Ishikawa (cell line): ENCODE data around the gene EXD2.

Experiments used
- CEBPB ChIP-seq: IDR thresholded peaks from 2 replicates; pipeline ENCODE4 v1.6.1; 2012
- CREB1 ChIP-seq: IDR thresholded peaks from 2 replicates; pipeline ENCODE4 v1.6.1; 2012; ENCODE audit warnings: low read depth
- EGR1 ChIP-seq: IDR thresholded peaks from 2 replicates; pipeline ENCODE4 v1.6.1; 2012
- EP300 ChIP-seq: IDR thresholded peaks from 2 replicates; pipeline ENCODE4 v1.6.1; 2012; ENCODE audit warnings: borderline replicate concordance
- RAD21 ChIP-seq: IDR thresholded peaks from 2 replicates; pipeline ENCODE4 v1.6.1; 2012; ENCODE audit warnings: low read depth
- TAF1 ChIP-seq: IDR thresholded peaks from 2 replicates; pipeline ENCODE4 v1.6.1; 2012; ENCODE audit warnings: low read depth, mild to moderate bottlenecking
- TCF12 ChIP-seq: IDR thresholded peaks from 2 replicates; pipeline ENCODE4 v1.6.1; 2012; ENCODE audit warnings: low read depth
- TEAD4 ChIP-seq: IDR thresholded peaks from 2 replicates; pipeline ENCODE4 v1.6.1; 2012
- YY1 ChIP-seq: IDR thresholded peaks from 2 replicates; pipeline ENCODE4 v1.6.1; 2012; ENCODE audit warnings: low read depth
- ZBTB7A ChIP-seq: IDR thresholded peaks from 2 replicates; pipeline ENCODE4 v1.6.1; 2012; ENCODE audit warnings: low read depth
- TF ChIP-seq, protein P1 (sequence below): IDR thresholded peaks from 2 replicates; pipeline ENCODE4 v1.6.1; 2012
- TF ChIP-seq, protein P2 (sequence below): IDR thresholded peaks from 2 replicates; pipeline ENCODE4 v1.6.1; 2012; ENCODE audit warnings: low read depth, mild to moderate bottlenecking
- TF ChIP-seq, protein P3 (sequence below): IDR thresholded peaks from 2 replicates; pipeline ENCODE4 v1.6.1; 2012

DNA sequence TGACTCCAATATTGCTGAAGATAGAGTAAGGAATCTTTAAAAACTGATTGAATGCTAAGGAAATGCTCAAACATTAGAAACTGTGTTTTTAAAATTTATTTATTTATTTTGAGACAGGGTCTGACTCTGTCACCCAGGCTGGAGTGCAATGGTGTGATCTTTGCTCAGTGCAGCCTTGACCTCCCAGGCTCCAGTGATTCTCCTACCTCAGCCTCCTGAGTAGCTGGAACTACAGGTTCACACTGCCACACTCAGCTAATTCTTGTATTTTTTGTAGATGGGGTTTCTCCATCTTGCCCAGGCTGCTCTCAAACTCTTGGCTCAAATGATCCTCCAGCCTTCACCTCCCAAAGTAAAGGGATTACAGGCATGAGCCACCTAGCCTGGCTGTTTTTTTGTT is 35.1 kb upstream of the EXD2 start:
- TF ChIP-seq CEBPB (no peak), EP300 (no peak), YY1 (no peak), ZBTB7A (no peak), TEAD4 (no peak), CREB1 (no peak), RAD21 (no peak), TAF1 (no peak), TCF12 (no peak), EGR1 (no peak)
- TF ChIP-seq, protein P1, sequence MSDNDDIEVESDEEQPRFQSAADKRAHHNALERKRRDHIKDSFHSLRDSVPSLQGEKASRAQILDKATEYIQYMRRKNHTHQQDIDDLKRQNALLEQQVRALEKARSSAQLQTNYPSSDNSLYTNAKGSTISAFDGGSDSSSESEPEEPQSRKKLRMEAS = no peak
- TF ChIP-seq, protein P2, sequence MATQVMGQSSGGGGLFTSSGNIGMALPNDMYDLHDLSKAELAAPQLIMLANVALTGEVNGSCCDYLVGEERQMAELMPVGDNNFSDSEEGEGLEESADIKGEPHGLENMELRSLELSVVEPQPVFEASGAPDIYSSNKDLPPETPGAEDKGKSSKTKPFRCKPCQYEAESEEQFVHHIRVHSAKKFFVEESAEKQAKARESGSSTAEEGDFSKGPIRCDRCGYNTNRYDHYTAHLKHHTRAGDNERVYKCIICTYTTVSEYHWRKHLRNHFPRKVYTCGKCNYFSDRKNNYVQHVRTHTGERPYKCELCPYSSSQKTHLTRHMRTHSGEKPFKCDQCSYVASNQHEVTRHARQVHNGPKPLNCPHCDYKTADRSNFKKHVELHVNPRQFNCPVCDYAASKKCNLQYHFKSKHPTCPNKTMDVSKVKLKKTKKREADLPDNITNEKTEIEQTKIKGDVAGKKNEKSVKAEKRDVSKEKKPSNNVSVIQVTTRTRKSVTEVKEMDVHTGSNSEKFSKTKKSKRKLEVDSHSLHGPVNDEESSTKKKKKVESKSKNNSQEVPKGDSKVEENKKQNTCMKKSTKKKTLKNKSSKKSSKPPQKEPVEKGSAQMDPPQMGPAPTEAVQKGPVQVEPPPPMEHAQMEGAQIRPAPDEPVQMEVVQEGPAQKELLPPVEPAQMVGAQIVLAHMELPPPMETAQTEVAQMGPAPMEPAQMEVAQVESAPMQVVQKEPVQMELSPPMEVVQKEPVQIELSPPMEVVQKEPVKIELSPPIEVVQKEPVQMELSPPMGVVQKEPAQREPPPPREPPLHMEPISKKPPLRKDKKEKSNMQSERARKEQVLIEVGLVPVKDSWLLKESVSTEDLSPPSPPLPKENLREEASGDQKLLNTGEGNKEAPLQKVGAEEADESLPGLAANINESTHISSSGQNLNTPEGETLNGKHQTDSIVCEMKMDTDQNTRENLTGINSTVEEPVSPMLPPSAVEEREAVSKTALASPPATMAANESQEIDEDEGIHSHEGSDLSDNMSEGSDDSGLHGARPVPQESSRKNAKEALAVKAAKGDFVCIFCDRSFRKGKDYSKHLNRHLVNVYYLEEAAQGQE = no peak
- TF ChIP-seq, protein P3, sequence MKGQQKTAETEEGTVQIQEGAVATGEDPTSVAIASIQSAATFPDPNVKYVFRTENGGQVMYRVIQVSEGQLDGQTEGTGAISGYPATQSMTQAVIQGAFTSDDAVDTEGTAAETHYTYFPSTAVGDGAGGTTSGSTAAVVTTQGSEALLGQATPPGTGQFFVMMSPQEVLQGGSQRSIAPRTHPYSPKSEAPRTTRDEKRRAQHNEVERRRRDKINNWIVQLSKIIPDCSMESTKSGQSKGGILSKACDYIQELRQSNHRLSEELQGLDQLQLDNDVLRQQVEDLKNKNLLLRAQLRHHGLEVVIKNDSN = no peak
